ENCODE measurements around the gene LSP1.

Gene LSP1

GRCh38 chr11:1825039-1825740 lies 27.7 kb upstream of the LSP1 start:
- no peak for DNase-seq

- no peak for DNase-seq
Measured at GRCh38 chr11:1825785-1826451, 27.0 kb upstream of the LSP1 start.

GRCh38 chr11:1826552-1827094 lies 26.3 kb upstream of the LSP1 start:
- no peak for DNase-seq

- DNase-seq = no peak
Measured at GRCh38 chr11:1827095-1827813, 25.6 kb upstream of the LSP1 start.

GRCh38 chr11:1827931-1828330 lies 25.0 kb upstream of the LSP1 start:
- no peak for DNase-seq

GRCh38 chr11:1828542-1828941 lies 24.3 kb upstream of the LSP1 start:
- no peak for DNase-seq

GRCh38 chr11:1829039-1829820 lies 23.7 kb upstream of the LSP1 start:
- no peak for DNase-seq

GRCh38 chr11:1830004-1830321 lies 22.9 kb upstream of the LSP1 start:
- DNase-seq = no peak

- DNase-seq = no peak
Measured at GRCh38 chr11:1830322-1831223, 22.3 kb upstream of the LSP1 start.

GRCh38 chr11:1831338-1832210 lies 21.3 kb upstream of the LSP1 start:
- no peak for DNase-seq

GRCh38 chr11:1832211-1832919 lies 20.5 kb upstream of the LSP1 start:
- peak; percentile 45 to 74 (median 53) for DNase-seq

- no peak for DNase-seq
Measured at GRCh38 chr11:1832920-1833295, 20.0 kb upstream of the LSP1 start.

GRCh38 chr11:1834062-1834610 lies 18.7 kb upstream of the LSP1 start:
- no peak for DNase-seq

- no peak for DNase-seq
Measured at GRCh38 chr11:1834779-1835670, 17.9 kb upstream of the LSP1 start, which contains the start of gene SYT8. Gene SYT8, plus strand, starts transcription at chr11:1834990. Its CDS starts 116 bp downstream, at chr11:1835106.

- no peak for DNase-seq
Measured at GRCh38 chr11:1835671-1836010, 17.2 kb upstream of the LSP1 start.

- DNase-seq = no peak
Measured at GRCh38 chr11:1836011-1836945, 16.6 kb upstream of the LSP1 start.

GRCh38 chr11:1837171-1838076 lies 15.5 kb upstream of the LSP1 start:
- peak; percentile 37 to 83 (median 58) for DNase-seq
